Right lobe of liver (tissue), 4 donors: ENCODE data around the gene CDT1.

Source experiments
- CTCF ChIP-seq, 4 donors: fragments of 200-600 bp in 3 of 4; fragments of 450-650 bp in 1 of 4; IDR thresholded peaks; one replicate each; pipeline versions ENCODE4 v1.5.1 to v1.8.0; 2016 to 2022; ENCODE audit warnings: antibody characterized with exemption in 4 of 4, mild to moderate bottlenecking in 2 of 4
- POLR2A ChIP-seq: fragments of 450-650 bp; IDR thresholded peaks from one replicate; pipeline ENCODE4 v1.6.1; 2017; ENCODE audit warnings: antibody characterized with exemption, mild to moderate bottlenecking
- donor health status: DM: no; HTN: no; CAD: no.
- donor health status: DM: no; HTN: no; CAD: no.
- donor health status: DM: no; HTN: yes; CAD: no.

DNA sequence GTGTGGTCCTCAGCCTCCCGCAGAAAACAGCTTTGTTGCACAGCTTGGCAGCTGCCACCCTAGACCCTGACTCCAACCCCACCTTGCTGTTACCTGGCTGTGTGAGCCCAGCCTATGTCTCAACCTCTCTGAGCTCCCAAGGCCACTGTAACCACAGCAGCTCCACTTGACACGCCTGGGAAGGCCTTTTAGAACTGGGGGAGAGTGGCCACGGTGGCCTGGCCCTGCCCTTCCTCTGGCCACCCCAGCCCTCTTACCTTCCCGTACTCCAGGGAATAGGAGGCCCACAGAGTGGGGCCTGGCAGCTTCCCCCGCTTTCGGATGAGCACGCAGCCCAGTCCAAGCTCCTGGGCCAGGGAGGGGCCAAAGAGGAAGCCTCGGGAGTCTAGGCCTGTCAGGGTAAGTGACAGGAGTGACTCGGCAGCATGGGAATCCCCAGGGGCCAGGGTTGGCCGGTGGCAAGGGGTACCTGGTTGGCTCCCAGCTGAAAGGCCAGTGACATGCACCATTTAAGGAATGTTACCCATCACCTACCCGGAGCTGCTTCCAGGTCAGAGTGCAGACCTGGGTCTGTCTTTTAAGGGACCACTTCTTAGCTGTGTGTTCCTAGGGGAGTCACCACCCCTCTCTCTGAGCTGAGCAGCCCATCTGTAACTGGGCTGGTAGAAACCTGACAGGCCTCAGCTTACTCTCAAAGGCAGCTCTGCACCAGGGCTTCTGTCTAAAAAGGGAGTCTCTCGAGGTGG, 6.8 kb downstream of the CDT1 start:
- TF ChIP-seq CTCF (IDR thresholded peaks at IDR 0.05): no peak
- no peak for TF ChIP-seq POLR2A
